ENCODE data around the gene TRHDE. TPM values are rescaled to one million over a fixed set of nuclear protein-coding genes. Genes with fewer than 3 reads are reported as not detected.

TRHDE gene
- total and polyA plus RNA-seq, 12 donors, result 0.10 to 0.97 (median 0.46) TPM

DNA sequence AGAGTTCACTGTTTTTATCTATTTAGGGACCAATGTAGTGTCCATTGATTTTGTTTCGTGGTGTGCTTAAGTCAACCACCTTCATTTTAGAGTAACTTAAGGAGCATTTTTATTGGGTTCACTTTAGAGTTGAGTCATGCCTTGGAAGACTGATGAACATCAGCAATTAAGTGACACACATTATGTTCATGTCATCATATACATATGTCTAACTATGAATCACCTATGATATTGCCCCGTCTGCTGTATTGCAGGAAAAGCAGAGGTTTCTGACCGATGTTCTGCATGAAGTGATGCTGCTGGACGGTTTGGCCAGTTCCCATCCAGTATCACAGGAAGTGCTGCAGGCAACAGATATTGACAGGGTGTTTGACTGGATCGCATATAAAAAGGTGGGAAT lies 227.1 kb downstream of the TRHDE start:
- no peak overlapping the region for H3K27ac ChIP-seq
- DNase-seq (no peak), ATAC-seq (no peak)
- H3K9me3 ChIP-seq, result peaks cover 0 to 11% (median 0%) of the 10 kb centered on the region in 11 donors
- intact Hi-C loops (cut with DNase I), result no loop called here
- H3K27me3 ChIP-seq, result no peaks in the 10 kb centered on the region
- TF ChIP-seq, protein P1, sequence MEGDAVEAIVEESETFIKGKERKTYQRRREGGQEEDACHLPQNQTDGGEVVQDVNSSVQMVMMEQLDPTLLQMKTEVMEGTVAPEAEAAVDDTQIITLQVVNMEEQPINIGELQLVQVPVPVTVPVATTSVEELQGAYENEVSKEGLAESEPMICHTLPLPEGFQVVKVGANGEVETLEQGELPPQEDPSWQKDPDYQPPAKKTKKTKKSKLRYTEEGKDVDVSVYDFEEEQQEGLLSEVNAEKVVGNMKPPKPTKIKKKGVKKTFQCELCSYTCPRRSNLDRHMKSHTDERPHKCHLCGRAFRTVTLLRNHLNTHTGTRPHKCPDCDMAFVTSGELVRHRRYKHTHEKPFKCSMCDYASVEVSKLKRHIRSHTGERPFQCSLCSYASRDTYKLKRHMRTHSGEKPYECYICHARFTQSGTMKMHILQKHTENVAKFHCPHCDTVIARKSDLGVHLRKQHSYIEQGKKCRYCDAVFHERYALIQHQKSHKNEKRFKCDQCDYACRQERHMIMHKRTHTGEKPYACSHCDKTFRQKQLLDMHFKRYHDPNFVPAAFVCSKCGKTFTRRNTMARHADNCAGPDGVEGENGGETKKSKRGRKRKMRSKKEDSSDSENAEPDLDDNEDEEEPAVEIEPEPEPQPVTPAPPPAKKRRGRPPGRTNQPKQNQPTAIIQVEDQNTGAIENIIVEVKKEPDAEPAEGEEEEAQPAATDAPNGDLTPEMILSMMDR (IDR thresholded peaks at IDR 0.05), result no peak
- 57 to 63% methylated on average over 5 of the region's 5 CpGs for WGBS, 2 donors
- no peaks in the 10 kb centered on the region for H3K36me3 ChIP-seq
- no peak overlapping the region for H3K4me3 ChIP-seq
- H3K4me1 ChIP-seq, result no peaks in the 10 kb centered on the region

DNA sequence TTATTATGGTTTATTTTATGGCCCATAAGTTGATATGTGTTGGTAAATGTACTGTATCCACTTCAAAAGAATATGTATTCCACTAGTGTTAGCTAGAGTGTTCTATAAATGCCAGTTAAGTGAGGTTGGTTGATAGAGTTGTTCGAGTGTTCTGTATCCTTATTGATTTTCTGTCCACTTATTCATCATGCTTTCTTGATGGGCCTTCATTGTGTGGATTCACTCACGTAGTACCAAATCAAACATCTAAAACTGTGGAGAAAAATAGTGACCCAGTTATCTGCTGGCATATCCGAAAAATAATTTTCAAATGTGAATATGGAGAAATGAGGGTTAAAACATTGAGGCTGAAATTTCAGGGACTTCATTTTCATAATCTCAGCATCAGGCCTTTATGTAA lies 230.4 kb downstream of the TRHDE start:
- H3K36me3 ChIP-seq, result no peaks in the 10 kb centered on the region
- H3K27me3 ChIP-seq, result no peaks in the 10 kb centered on the region
- intact Hi-C loops (cut with DNase I), result no loop called here
- H3K9me3 ChIP-seq, result peaks cover 0 to 16% (median 0%) of the 10 kb centered on the region in 11 donors
- ATAC-seq, result no peak
- DNase-seq, result no peak
- TF ChIP-seq, protein P1 (IDR thresholded peaks at IDR 0.05), result no peak
- H3K4me1 ChIP-seq, result no peaks in the 10 kb centered on the region
- no peak overlapping the region for H3K4me3 ChIP-seq
- WGBS, 2 donors, result 79 to 84% methylated on average over 3 of the region's 3 CpGs
- no peak overlapping the region for H3K27ac ChIP-seq

DNA sequence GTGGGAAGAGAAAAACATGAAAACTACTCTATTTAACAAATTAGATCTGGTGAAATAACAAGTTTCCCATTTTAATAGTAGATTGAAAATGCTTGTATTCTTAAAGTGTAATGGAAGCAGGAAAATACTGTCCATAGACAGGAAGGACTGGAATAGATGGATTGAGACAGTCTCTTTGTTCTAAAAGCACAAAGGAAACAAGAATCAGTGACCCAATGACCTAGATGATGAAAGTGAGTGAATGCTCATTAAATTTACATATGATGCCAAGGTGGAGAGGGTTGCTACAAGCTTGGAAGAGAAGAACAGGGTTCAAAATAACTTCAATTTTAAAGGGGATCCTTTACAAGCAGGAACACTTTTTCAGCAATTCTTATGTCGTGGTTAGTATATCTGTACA lies 233.1 kb downstream of the TRHDE start:
- TF ChIP-seq, protein P1 (IDR thresholded peaks at IDR 0.05), result no peak
- Histone ChIP-seq H3K27ac (no peak overlapping the region), H3K4me1 (no peaks in the 10 kb centered on the region), H3K36me3 (no peaks in the 10 kb centered on the region), H3K4me3 (no peak overlapping the region), H3K9me3 (peaks cover 0 to 15% (median 0%) of the 10 kb centered on the region in 11 donors), H3K27me3 (no peaks in the 10 kb centered on the region)
- no peak for ATAC-seq
- intact Hi-C loops (cut with DNase I), result no loop called here
- 81 to 86% methylated on average over 1 of the region's 1 CpG for WGBS, 2 donors
- no peak for DNase-seq

DNA sequence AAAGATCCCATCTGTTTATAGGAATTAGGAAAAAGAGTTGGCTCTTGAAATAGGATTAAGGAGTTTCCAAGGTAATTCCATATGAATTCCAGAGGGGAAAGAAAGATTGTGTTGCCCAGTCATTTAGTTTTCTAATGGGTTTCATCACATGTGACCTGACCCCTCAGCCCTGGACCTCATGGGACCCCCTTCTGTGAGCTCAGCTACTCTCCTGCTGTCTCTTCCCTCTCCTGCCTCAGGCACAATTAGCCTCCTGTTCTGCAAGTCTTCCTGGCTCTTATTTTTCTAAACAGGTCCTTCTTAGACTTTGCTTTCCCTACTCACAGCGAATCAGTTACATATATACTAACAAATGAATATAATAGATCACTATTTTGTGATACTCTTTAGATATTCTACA lies 237.7 kb downstream of the TRHDE start:
- no peak for ATAC-seq
- 81 to 90% methylated on average over 1 of the region's 1 CpG for WGBS, 2 donors
- H3K27ac ChIP-seq, result no peak overlapping the region

More for the DNA sequence above, 237.7 kb downstream of the TRHDE start:
- no peak overlapping the region for H3K4me3 ChIP-seq
- H3K27me3 ChIP-seq, result no peaks in the 10 kb centered on the region
- H3K9me3 ChIP-seq, result peaks cover 0 to 7% (median 0%) of the 10 kb centered on the region in 11 donors
- intact Hi-C loops (cut with DNase I), result no loop called here
- no peaks in the 10 kb centered on the region for H3K36me3 ChIP-seq
- DNase-seq, result no peak
- TF ChIP-seq, protein P1 (IDR thresholded peaks at IDR 0.05), result no peak
- H3K4me1 ChIP-seq, result no peaks in the 10 kb centered on the region

Data from heart right ventricle (tissue), 16 donors.